ENCODE measurements around the gene MAP7D1.

MAP7D1 gene

DNA sequence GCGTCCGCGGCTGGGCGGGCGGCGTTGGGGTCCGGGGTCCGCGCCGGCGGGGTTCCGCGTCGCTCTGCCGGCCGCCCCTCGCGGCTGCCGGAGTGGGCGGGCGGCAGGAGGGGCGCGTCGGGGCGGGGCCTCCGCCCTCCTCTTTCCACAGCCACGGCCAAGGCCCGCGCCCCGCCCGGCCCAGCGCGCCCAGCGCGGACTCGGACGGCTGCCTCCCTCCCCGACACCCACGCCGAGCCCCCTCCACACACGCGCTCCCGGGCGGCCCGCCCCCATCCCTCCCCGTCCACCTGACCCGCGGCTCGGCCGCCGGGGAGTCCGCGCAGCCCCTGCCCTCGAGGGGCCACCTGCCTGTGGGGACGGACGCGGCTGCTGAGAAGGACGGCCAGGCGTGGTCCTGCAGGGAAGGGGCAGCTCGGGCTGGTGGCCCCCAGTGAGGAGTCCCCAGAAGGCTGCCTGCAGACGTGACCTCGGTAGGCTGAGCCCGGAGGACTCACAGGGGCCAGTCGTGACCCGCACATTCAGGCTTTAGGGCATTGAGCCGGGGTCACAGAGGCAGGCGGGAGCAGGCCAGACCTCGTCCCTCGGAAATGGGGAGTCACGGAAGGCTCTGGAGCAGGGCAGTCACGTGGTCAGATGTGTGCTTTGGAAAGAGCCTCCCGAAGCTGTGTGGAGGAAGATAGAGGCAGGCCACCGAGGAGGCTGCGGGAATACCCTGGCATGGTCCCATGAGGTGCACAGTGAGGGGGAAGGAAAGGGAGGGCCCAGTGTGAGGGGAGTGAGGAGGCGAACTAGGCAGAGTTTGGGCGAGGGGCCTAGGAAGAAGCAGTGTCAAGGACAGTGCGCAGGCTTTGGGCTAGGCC lies 30.6 kb upstream of the MAP7D1 start, which contains the start of gene COL8A2:
Gene COL8A2, minus strand, starts transcription at position 94 of the 863 bp plus-strand sequence. CDS start 24,980 bp downstream, outside the sequence.
- peak; percentile 44 to 82 for DNase-seq
- Histone ChIP-seq H3K36me3 (no peaks in the 10 kb centered on the region), H3K4me3 (peak within 1 kb of the TSS; percentile 68 to 71), H3K9me3 (no peaks in the 10 kb centered on the region), H3K4me1 (peaks cover 0 to 54% (median 31%) of the 10 kb centered on the region in 4 donors), H3K27me3 (no peaks in the 10 kb centered on the region), H3K27ac (peak within 1 kb of the TSS; percentile 90 to 91)
- TF ChIP-seq, protein P1, sequence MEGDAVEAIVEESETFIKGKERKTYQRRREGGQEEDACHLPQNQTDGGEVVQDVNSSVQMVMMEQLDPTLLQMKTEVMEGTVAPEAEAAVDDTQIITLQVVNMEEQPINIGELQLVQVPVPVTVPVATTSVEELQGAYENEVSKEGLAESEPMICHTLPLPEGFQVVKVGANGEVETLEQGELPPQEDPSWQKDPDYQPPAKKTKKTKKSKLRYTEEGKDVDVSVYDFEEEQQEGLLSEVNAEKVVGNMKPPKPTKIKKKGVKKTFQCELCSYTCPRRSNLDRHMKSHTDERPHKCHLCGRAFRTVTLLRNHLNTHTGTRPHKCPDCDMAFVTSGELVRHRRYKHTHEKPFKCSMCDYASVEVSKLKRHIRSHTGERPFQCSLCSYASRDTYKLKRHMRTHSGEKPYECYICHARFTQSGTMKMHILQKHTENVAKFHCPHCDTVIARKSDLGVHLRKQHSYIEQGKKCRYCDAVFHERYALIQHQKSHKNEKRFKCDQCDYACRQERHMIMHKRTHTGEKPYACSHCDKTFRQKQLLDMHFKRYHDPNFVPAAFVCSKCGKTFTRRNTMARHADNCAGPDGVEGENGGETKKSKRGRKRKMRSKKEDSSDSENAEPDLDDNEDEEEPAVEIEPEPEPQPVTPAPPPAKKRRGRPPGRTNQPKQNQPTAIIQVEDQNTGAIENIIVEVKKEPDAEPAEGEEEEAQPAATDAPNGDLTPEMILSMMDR (IDR thresholded peaks at IDR 0.05), result no peak
- intact Hi-C loops (cut with DNase I; ENCODE audit: low total_unique reads), result no loop called here

DNA sequence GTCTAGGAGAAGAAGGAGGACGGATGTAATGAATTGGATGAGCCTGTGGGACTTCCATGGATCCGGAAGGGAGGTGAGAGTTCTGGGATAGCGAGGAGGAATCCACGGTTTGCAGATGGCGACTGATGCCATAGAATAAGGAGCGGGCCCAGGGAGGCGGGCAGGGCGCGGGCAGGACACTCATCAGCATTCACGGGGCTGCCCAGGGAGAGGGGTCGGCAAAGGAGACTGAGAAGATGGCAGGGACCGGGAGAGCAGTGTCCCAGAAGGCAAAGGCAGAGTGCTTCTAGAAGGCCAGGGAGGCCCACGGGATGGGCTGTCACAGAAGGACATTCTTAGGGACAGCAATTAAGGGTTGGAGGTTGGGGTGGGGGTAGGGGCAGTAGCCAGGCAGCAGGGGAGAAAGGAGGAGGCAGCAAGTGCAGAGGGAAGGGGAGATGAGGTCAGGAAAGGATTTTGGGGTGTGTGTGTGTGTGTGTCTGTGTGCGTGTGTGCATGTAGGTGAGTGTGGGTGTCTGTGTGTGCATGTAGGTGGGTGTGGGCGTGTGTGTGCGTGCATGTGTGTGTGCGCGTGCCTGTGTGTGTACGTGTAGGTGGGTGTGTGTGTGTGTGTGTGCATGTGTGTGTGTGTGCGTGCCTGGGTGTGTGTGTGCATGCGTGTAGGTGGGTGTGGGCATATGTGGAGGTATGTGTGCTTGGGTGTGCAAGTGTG lies 29.8 kb upstream of the MAP7D1 start:
- Histone ChIP-seq H3K27me3 (no peaks in the 10 kb centered on the region), H3K4me1 (peaks cover 0 to 54% (median 27%) of the 10 kb centered on the region in 4 donors), H3K27ac (peak overlapping the region; percentile 90 to 91), H3K4me3 (peak overlapping the region in 1 of 2 donors; percentile 71), H3K36me3 (no peaks in the 10 kb centered on the region), H3K9me3 (no peaks in the 10 kb centered on the region)
- TF ChIP-seq, protein P1 (IDR thresholded peaks at IDR 0.05), result no peak
- intact Hi-C loops (cut with DNase I; ENCODE audit: low total_unique reads), result no loop called here
- DNase-seq, result no peak

DNA sequence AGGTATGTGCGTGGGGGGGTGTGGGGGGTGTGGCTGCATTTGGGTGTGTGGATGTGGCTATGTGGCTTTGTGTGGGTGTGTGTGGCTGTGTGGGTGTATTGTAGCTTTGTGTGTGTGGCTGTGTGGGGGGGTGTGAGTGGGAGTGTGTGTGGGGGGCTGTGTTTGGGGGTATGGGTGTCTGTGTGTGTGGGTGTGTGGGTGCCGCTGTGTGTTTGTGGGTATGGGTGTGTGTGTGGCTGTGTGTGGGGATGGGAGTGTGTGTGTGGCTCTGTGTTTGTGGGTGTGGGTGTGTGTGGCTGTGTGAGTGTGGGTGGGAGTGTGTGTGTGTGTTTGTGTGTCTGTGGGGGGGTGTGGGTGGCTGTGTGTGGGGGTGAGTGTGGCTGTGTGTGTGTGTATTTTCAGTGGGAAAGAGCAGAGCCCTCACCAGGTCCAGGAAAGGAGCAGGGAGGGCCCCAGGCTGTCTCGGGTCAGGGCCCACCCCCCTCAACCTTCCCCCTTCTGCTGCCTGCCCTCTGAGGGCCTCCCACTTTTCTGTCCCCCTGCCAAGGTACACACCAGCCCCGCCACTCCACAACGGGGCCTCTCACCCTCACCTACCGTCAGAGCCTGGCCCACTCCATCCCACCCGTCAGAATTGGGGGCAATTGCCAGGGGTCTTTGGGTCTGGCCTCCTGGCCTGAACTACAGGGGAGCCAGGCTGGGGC lies 29.0 kb upstream of the MAP7D1 start:
- DNase-seq, result no peak
- no peaks in the 10 kb centered on the region for H3K36me3 ChIP-seq
- intact Hi-C loops (cut with DNase I; ENCODE audit: low total_unique reads), result no loop called here
- no peaks in the 10 kb centered on the region for H3K27me3 ChIP-seq
- H3K27ac ChIP-seq, result no peak overlapping the region
- no peaks in the 10 kb centered on the region for H3K9me3 ChIP-seq
- no peak overlapping the region for H3K4me3 ChIP-seq
- H3K4me1 ChIP-seq, result peaks cover 0 to 54% (median 27%) of the 10 kb centered on the region in 4 donors
- TF ChIP-seq, protein P1 (IDR thresholded peaks at IDR 0.05), result no peak

DNA sequence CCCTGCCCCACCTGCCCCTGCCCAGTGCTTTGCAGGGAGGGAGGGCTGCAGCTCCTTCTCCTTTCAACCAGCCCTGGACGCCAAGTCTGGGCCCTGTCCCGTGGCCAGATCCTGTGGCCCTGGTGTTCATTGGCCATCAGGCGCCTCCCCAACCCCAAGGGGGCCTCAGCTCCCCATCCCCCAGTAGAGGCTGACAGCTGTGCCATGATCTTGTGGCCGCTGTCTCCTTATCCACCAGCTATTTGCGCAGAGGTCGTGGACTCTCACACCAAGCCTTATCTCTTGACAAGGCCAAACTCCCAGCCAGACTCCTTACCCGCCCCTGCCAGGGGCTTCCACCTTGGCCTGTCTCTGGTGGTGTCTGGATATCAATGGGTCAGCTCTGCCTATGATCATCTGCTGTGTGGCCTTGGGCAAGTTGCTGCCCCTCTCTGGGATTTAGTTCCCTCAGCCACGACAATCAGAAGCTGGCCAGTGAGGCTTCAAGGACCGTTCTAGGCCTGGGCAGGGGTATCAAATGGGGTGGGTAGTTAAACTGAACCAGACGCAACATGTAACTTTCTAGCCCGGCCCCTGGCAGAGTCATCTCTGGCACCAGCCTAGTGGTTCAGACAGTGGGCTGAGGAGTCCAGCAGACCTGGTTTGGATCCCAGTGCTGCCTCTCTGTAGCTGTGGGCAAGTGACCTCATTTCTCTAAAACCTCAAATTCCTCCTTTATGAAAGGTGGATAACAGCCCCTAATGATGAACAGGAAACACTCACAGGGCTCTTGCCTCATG lies 27.6 kb upstream of the MAP7D1 start:
- DNase-seq, result no peak

More for the DNA sequence above, 27.6 kb upstream of the MAP7D1 start:
- intact Hi-C loops (cut with DNase I; ENCODE audit: low total_unique reads), result no loop called here
- Histone ChIP-seq H3K9me3 (no peaks in the 10 kb centered on the region), H3K27ac (no peak overlapping the region), H3K27me3 (no peaks in the 10 kb centered on the region), H3K4me1 (peaks cover 0 to 52% (median 27%) of the 10 kb centered on the region in 4 donors), H3K4me3 (no peak overlapping the region), H3K36me3 (no peaks in the 10 kb centered on the region)
- TF ChIP-seq, protein P1 (IDR thresholded peaks at IDR 0.05), result no peak

Data from tibial artery (tissue), 4 donors.